RWPE1 (cell line): ENCODE data around the gene PPTC7.
A peak's percentile ranks its signal among the peaks of the same experiment; 100 is the strongest.
"Not testable (repeated sequence)": the region's sequence is repeated elsewhere in the genome, so short reads cannot be mapped to it uniquely, and the experiment has no call there.

ENCODE experiments used
- CTCF ChIA-PET: fragments of 350-600 bp; sonication (Branson Sonifier 250); formaldehyde crosslinking; extraction: SDS; loops from one replicate; lab custom pipeline; 2021; lab: Yijun Ruan, JAX
- POLR2A ChIA-PET: fragments of 400-600 bp; formaldehyde crosslinking; extraction: SDS; loops from one replicate; lab custom pipeline; 2020; ENCODE audit warnings: antibody characterized with exemption; ENCODE audit not compliant: low non-redundant PET; lab: Yijun Ruan, JAX
- DNase-seq: peaks from one replicate; pipeline ENCODE4 v3.0.0; 2012; ENCODE audit warnings: low spot score
- H3K27ac ChIP-seq: fragments of 450-650 bp; 2 replicates; pipeline ENCODE4 v1.5.1; 2017
- CTCF ChIP-seq: fragments of 450-650 bp; conservative IDR thresholded peaks from 2 replicates; pipeline ENCODE4 v1.5.1; 2017; ENCODE audit warnings: low read depth, mild to moderate bottlenecking

PPTC7 gene

GRCh38 chr12:110568752-110569151 lies 14.4 kb downstream of the PPTC7 start:
- ChIA-PET POLR2A (no interaction called here), CTCF (no interaction called here)
- no peak for DNase-seq
- H3K27ac ChIP-seq: 0 out of 2 replicates have a peak overlapping the region, but pooled peaks have one; percentile 25
- TF ChIP-seq CTCF: no peak

GRCh38 chr12:110566993-110567392 lies 16.1 kb downstream of the PPTC7 start:
- CTCF ChIA-PET: no interaction called here
- peak overlapping the region; percentile 72 for H3K27ac ChIP-seq
- POLR2A ChIA-PET: no interaction called here

GRCh38 chr12:110565894-110566871 lies 16.9 kb downstream of the PPTC7 start:
- peak; percentile 83 for DNase-seq
- TF ChIP-seq CTCF: no peak
- H3K27ac ChIP-seq: peak overlapping the region; percentile 87
- ChIA-PET CTCF (interaction anchor here (0.6 to 1.1 kb wide), 3 partner anchors 8 to 137 kb away, joined by 3 to 8 read pairs (median 4); no protein-coding TSS in a partner anchor), POLR2A (no interaction called here)

More at GRCh38 chr12:110566993-110567392, 16.1 kb downstream of the PPTC7 start:
- no peak for DNase-seq
- no peak for TF ChIP-seq CTCF

- no peak for DNase-seq
- CTCF ChIA-PET: interaction anchor here (0.6 kb wide), 1 partner anchor 264 kb away, joined by 5 read pairs; no protein-coding TSS in a partner anchor
- POLR2A ChIA-PET: no interaction called here
- no peak for TF ChIP-seq CTCF
- H3K27ac ChIP-seq: peak overlapping the region; percentile 87
These were observed 18.6 kb downstream of the PPTC7 start for GRCh38 chr12:110564471-110564991.

GRCh38 chr12:110563702-110564470 lies 19.2 kb downstream of the PPTC7 start:
- POLR2A ChIA-PET: no interaction called here

GRCh38 chr12:110562386-110562785 lies 20.7 kb downstream of the PPTC7 start:
- CTCF ChIA-PET: interaction anchor here (0.6 kb wide), 1 partner anchor 94 kb away, joined by 3 read pairs; the partner anchor contains the start of gene GPN3
- POLR2A ChIA-PET, DNase-seq: not testable (repeated sequence)
- peak overlapping the region; percentile 28 for H3K27ac ChIP-seq

More at GRCh38 chr12:110563702-110564470, 19.2 kb downstream of the PPTC7 start:
- no peak for TF ChIP-seq CTCF
- CTCF ChIA-PET: interaction anchor here (0.6 to 0.8 kb wide), 6 partner anchors 10 to 644 kb away, joined by 3 to 5 read pairs (median 3); no protein-coding TSS in a partner anchor
- DNase-seq: no peak
- H3K27ac ChIP-seq: peak overlapping the region; percentile 61
